A549 (cell line): Measurements from ENCODE around the gene ZNF385B. TPM values are rescaled to one million over a fixed set of nuclear protein-coding genes. Genes with fewer than 3 reads are reported as not detected.
"Not testable (repeated sequence)": the region's sequence is repeated elsewhere in the genome, so short reads cannot be mapped to it uniquely, and the experiment has no call there.

ENCODE experiments used
- ATAC-seq, 2 experiments: fragments of 200-7000 bp in 1 of 2; fragments of >200 bp in 1 of 2; cut with Nextera tagmentation in 1 of 2; cut with Tn5 transposase in 1 of 2; 3 replicates each; pipeline versions ENCODE4 v1.8.0 to v1.9.1; 2018 to 2020; ENCODE audit warnings: mild to moderate bottlenecking in 1 of 2, moderate library complexity in 1 of 2
- CTCF ChIA-PET: fragments of 300-600 bp; sonication (Branson Sonifier 250); formaldehyde crosslinking; extraction: SDS; loops from one replicate; lab custom pipeline; 2021; ENCODE audit warnings: antibody characterized with exemption, inconsistent platforms; lab: Yijun Ruan, JAX
- POLR2A ChIA-PET: fragments of 350-600 bp; formaldehyde crosslinking; extraction: SDS; loops from one replicate; lab custom pipeline; 2021; ENCODE audit warnings: antibody characterized with exemption, inconsistent platforms; lab: Yijun Ruan, JAX
- DNase-seq, 2 experiments: peaks; one replicate each; pipeline versions ENCODE4 v3.0.0 to v3.0.0-alpha.2; 2011 to 2016; ENCODE audit warnings: low read depth in 1 of 2, low spot score in 1 of 2
- FAIRE-seq: peaks from 2 replicates; lab custom pipeline; 2011; peaks lifted over from hg19 to GRCh38; lab: Jason Lieb, UNC
- H3K27ac ChIP-seq, 2 experiments: fragments of >200 bp; sonication (Bioruptor Twin); formaldehyde crosslinking; 3 replicates each; pipeline ENCODE4 v1.5.1; 2016 to 2017
- H3K4me1 ChIP-seq: fragments of >200 bp; sonication (Bioruptor Twin); formaldehyde crosslinking; 3 replicates; pipeline ENCODE4 v1.6.1; 2016
- H3K4me2 ChIP-seq: fragments of >200 bp; sonication (Bioruptor Twin); formaldehyde crosslinking; 3 replicates; pipeline ENCODE4 v1.6.1; 2016
- H3K4me3 ChIP-seq: fragments of >200 bp; sonication (Bioruptor Twin); formaldehyde crosslinking; 3 replicates; pipeline ENCODE4 v1.5.1; 2016
- H3K9me3 ChIP-seq: fragments of >200 bp; sonication (Bioruptor Twin); formaldehyde crosslinking; 3 replicates; pipeline ENCODE4 v1.6.1; 2016
- BCL3 ChIP-seq: fragments of >200 bp; sonication (Bioruptor Twin); formaldehyde crosslinking; IDR thresholded peaks from 3 replicates; pipeline ENCODE4 v1.6.1; 2016
- CBX2 ChIP-seq: fragments of 200-600 bp; sonication (generic); IDR thresholded peaks from 2 replicates; pipeline ENCODE4 v1.6.1; 2016; ENCODE audit warnings: low read depth, mild to moderate bottlenecking, borderline replicate concordance
- CHD4 ChIP-seq: fragments of 200-600 bp; sonication (generic); IDR thresholded peaks from 2 replicates; pipeline ENCODE4 v1.6.1; 2016; ENCODE audit warnings: antibody characterized with exemption, mild to moderate bottlenecking, borderline replicate concordance
- ELK1 ChIP-seq: fragments of 150-350 bp; IDR thresholded peaks from 2 replicates; pipeline ENCODE4 v1.6.1; 2014; ENCODE audit warnings: low read depth, mild to moderate bottlenecking, low read length
- HDAC2 ChIP-seq: fragments of 200-600 bp; sonication (generic); IDR thresholded peaks from 2 replicates; pipeline ENCODE4 v1.6.1; 2016
- HES2 ChIP-seq: fragments of >200 bp; sonication (Bioruptor Twin); formaldehyde crosslinking; IDR thresholded peaks from 2 replicates; pipeline ENCODE4 v1.6.1; 2016
- HOXB13 ChIP-seq: fragments of 250-450 bp; sonication (Bioruptor Pico); IDR thresholded peaks from 2 replicates; pipeline ENCODE4 v1.5.0; 2020; ENCODE audit warnings: low read depth, mild to moderate bottlenecking, moderate library complexity
- HOXB5 ChIP-seq: fragments of 250-450 bp; sonication (Bioruptor Pico); IDR thresholded peaks from 2 replicates; pipeline ENCODE4 v1.5.0; 2020; ENCODE audit warnings: mild to moderate bottlenecking, moderate library complexity
- JUN ChIP-seq, 2 experiments: fragments of >200 bp; sonication (Bioruptor Twin); formaldehyde crosslinking; IDR thresholded peaks; 2 replicates in 1 of 2; 3 replicates in 1 of 2; pipeline ENCODE4 v1.6.1; 2016 to 2017
- MYC ChIP-seq: IDR thresholded peaks from 2 replicates; pipeline ENCODE4 v1.6.1; 2012; ENCODE audit warnings: mild to moderate bottlenecking, inconsistent platforms, low read length, improper control_type of control experiment, borderline replicate concordance
- NR3C1 ChIP-seq: fragments of >200 bp; sonication (Bioruptor Twin); formaldehyde crosslinking; IDR thresholded peaks from 3 replicates; pipeline ENCODE4 v1.6.1; 2017
- PHF8 ChIP-seq: fragments of 200-600 bp; sonication (generic); IDR thresholded peaks from 2 replicates; pipeline ENCODE4 v1.6.1; 2016; ENCODE audit warnings: low read depth, mild to moderate bottlenecking, antibody characterized with exemption, moderate library complexity, borderline replicate concordance
- POLR2AphosphoS2 ChIP-seq: conservative IDR thresholded peaks from 2 replicates; pipeline ENCODE4 v1.6.1; 2012; ENCODE audit warnings: low read length, improper control_type of control experiment, inconsistent platforms
- RAD21 ChIP-seq, 2 experiments: fragments of >200 bp in 1 of 2; sonication (Bioruptor Twin) in 1 of 2; formaldehyde crosslinking in 1 of 2; IDR thresholded peaks in 1 of 2; conservative IDR thresholded peaks in 1 of 2; 2 replicates in 1 of 2; 3 replicates in 1 of 2; pipeline ENCODE4 v1.6.1; 2012 to 2018; ENCODE audit warnings: inconsistent platforms in 1 of 2
- RARB ChIP-seq: fragments of 250-450 bp; sonication (Bioruptor Pico); IDR thresholded peaks from 2 replicates; pipeline ENCODE4 v1.8.0; 2021; ENCODE audit warnings: mild to moderate bottlenecking, moderate library complexity
- RNF2 ChIP-seq: fragments of 200-600 bp; sonication (generic); IDR thresholded peaks from 2 replicates; pipeline ENCODE4 v1.6.1; 2016; ENCODE audit warnings: low read depth, mild to moderate bottlenecking, antibody characterized with exemption, moderate library complexity, borderline replicate concordance
- SMC3 ChIP-seq: fragments of >200 bp; sonication (Bioruptor Twin); formaldehyde crosslinking; IDR thresholded peaks from 3 replicates; pipeline ENCODE4 v1.6.1; 2018; ENCODE audit warnings: inconsistent platforms
- ZC3H11A ChIP-seq: fragments of 450-650 bp; IDR thresholded peaks from 2 replicates; pipeline ENCODE4 v1.6.1; 2014; ENCODE audit warnings: antibody characterized with exemption, mild to moderate bottlenecking
- WGBS: methylation state at CpG from one replicate; pipeline ENCODE4 v1.1.6; 2017; ENCODE audit errors: missing lambda C conversion rate; 5-methylcytosine and 5-hydroxymethylcytosine counted together
- polyA plus RNA-seq, 4 experiments: library from polyadenylated mRNA; depleted of rRNA in 3 of 4; stranded (reverse); fragments of >200 nt; fragmentation: RNase III in 1 of 4; extraction: RNeasy Plus Mini Kit Qiagen cat#74134 plus additional on column Dnase treatment in 1 of 4; gene quantifications; 2 replicates in 3 of 4; 3 replicates in 1 of 4; pipeline ENCODE4 v1.2.3, GENCODE V29; 2011 to 2017

The ZNF385B gene
- polyA plus RNA-seq, 2 of the 4 experiments (the other 2 are of a cell fraction): not detected

GRCh38 chr2:179458113-179458512 lies 403.3 kb downstream of the ZNF385B start:
- ATAC-seq, DNase-seq, H3K4me3 ChIP-seq, FAIRE-seq, H3K4me2 ChIP-seq, H3K27ac ChIP-seq, H3K4me1 ChIP-seq, POLR2A ChIA-PET: not testable (repeated sequence)
- CTCF ChIA-PET: interaction anchor here (1.2 kb wide), 1 partner anchor 36 kb away, joined by 3 read pairs; no protein-coding TSS in a partner anchor
- peaks cover 16% of the 10 kb centered on the region for H3K9me3 ChIP-seq
- 38% methylated on average over 5 of the region's 5 CpGs for WGBS

GRCh38 chr2:179455824-179456223 lies 405.6 kb downstream of the ZNF385B start:
- DNase-seq (no peak), FAIRE-seq (no peak), ATAC-seq (peak in 1 of 2 experiments; percentile 44; a peak in 2 of 6 replicates)
- no peaks in the 10 kb centered on the region for H3K4me1 ChIP-seq
- no peak overlapping the region for H3K4me2 ChIP-seq
- H3K27ac ChIP-seq: no peak overlapping the region
- peaks cover 11% of the 10 kb centered on the region for H3K9me3 ChIP-seq
- no peak for TF ChIP-seq RAD21 (conservative IDR thresholded peaks at IDR 0.05 in 1 of 2, IDR thresholded peaks at IDR 0.05 in 1 of 2)
- WGBS: 46% methylated on average over 4 of the region's 4 CpGs
- H3K4me3 ChIP-seq: no peak overlapping the region
- ChIA-PET POLR2A (no interaction called here), CTCF (interaction anchor here (0.6 kb wide), 2 partner anchors 243 to 1031 kb away, joined by 3 read pairs; no protein-coding TSS in a partner anchor)

- DNase-seq (no peak), ATAC-seq (no peak)
- Histone ChIP-seq H3K4me1 (no peaks in the 10 kb centered on the region), H3K9me3 (peaks cover 4% of the 10 kb centered on the region; the same call in 1 of the 3 replicates), H3K4me3 (no peak overlapping the region)
- no peak for TF ChIP-seq RARB (CRISPR knock-in tag)
- no peak for TF ChIP-seq ZC3H11A
- no peak for TF ChIP-seq HDAC2
- no peak for TF ChIP-seq HES2
- TF ChIP-seq ELK1: no peak
- no peak for TF ChIP-seq POLR2AphosphoS2
- no peak for TF ChIP-seq BCL3
- TF ChIP-seq MYC: no peak
- no peak for TF ChIP-seq SMC3
- TF ChIP-seq NR3C1: no peak
- no peak for TF ChIP-seq HOXB13 (CRISPR knock-in tag)
- no peak for TF ChIP-seq CHD4
- TF ChIP-seq RNF2: no peak
- TF ChIP-seq HOXB5 (CRISPR knock-in tag): no peak
- TF ChIP-seq JUN (IDR thresholded peaks at IDR 0.05): no peak
- TF ChIP-seq PHF8: no peak
- TF ChIP-seq CBX2: no peak
- TF ChIP-seq, all 56 proteins: peak for 0
- WGBS: 87% methylated on average over 4 of the region's 4 CpGs
- FAIRE-seq: no peak
- ChIA-PET CTCF (interaction anchor here (1.1 kb wide), 1 partner anchor 14 kb away, joined by 3 read pairs; no protein-coding TSS in a partner anchor), POLR2A (no interaction called here)
- Histone ChIP-seq H3K4me2 (no peak overlapping the region), H3K27ac (no peak overlapping the region)
Measured at GRCh38 chr2:179455172-179455524, 406.3 kb downstream of the ZNF385B start.
